CD4-positive, alpha-beta memory T cell (primary cell): ENCODE measurements around the gene ARL1. TPM values are rescaled to one million over a fixed set of nuclear protein-coding genes. Genes with fewer than 3 reads are reported as not detected.

Experiments
- polyA plus RNA-seq, 2 donors: library from polyadenylated mRNA; unstranded; fragments of 300-500 nt; fragmentation: Illumina TruSeq; gene quantifications; one replicate each; pipeline ENCODE4 v1.2.3, GENCODE V29; 2021
- total RNA-seq, 2 experiments: library from RNA; stranded (reverse); gene quantifications; one replicate each; pipeline ENCODE4 v1.2.3, GENCODE V29; 2021

The ARL1 gene
- total and polyA plus RNA-seq, 4 experiments from 2014 or later: 34.8 to 41.5 (median 39.5) TPM

Other genes starting within 250 kb of the ARL1 start
- not detected for gene SLC5A8, start 197.5 kb downstream of the ARL1 start, total RNA-seq
- gene SLC5A8, start 197.5 kb downstream of the ARL1 start, polyA plus RNA-seq: not detected
- 10 to 100 TPM; 14.6 to 14.9 TPM for gene UTP20, start 127.7 kb downstream of the ARL1 start, total RNA-seq
- 1 to 10 TPM; 3.3 to 6.7 TPM for gene UTP20, start 127.7 kb downstream of the ARL1 start, polyA plus RNA-seq
- gene SPIC, start 67.6 kb upstream of the ARL1 start, total RNA-seq: not detected
- not detected for gene SPIC, start 67.6 kb upstream of the ARL1 start, polyA plus RNA-seq
- gene MYBPC1, start 187.2 kb upstream of the ARL1 start, total RNA-seq: not detected
- gene MYBPC1, start 187.2 kb upstream of the ARL1 start, polyA plus RNA-seq: not detected